Mesenchymal stem cell (in vitro differentiated cells and primary cell): ENCODE measurements around the gene CAPSL.

Experiments
- DNase-seq: peaks from one replicate; pipeline ENCODE4 v3.0.0-alpha.2; 2013
- H2AFZ ChIP-seq: one replicate; pipeline ENCODE4 v1.6.1; 2013; ENCODE audit warnings: low read depth, mild to moderate bottlenecking, control low read depth, inconsistent platforms, low read length, moderate library complexity
- H2AK5ac ChIP-seq: 2 replicates; pipeline ENCODE4 v1.6.1; 2013; ENCODE audit warnings: low read length, moderate library complexity, mild to moderate bottlenecking, inconsistent platforms; ENCODE audit not compliant: severe bottlenecking
- H2BK120ac ChIP-seq: one replicate; pipeline ENCODE4 v1.6.1; 2013; ENCODE audit warnings: low read depth, mild to moderate bottlenecking, inconsistent platforms, low read length, moderate library complexity
- H2BK12ac ChIP-seq, 2 experiments: one replicate each; pipeline ENCODE4 v1.6.1; 2013; ENCODE audit warnings: inconsistent platforms in 2 of 2, low read length in 2 of 2, mild to moderate bottlenecking in 2 of 2, moderate library complexity in 2 of 2, control low read depth in 1 of 2
- H2BK15ac ChIP-seq: one replicate; pipeline ENCODE4 v1.6.1; 2013; ENCODE audit warnings: mild to moderate bottlenecking, low read depth, inconsistent platforms; ENCODE audit not compliant: poor library complexity, severe bottlenecking
- H2BK5ac ChIP-seq: 2 replicates; pipeline ENCODE4 v1.6.1; 2013; ENCODE audit warnings: low read depth, mild to moderate bottlenecking, low read length, control low read depth, inconsistent platforms; ENCODE audit not compliant: poor library complexity, severe bottlenecking
- H3K14ac ChIP-seq, 2 experiments: one replicate each; pipeline ENCODE4 v1.6.1; 2013; ENCODE audit warnings: inconsistent platforms in 2 of 2, low read length in 2 of 2, control low read depth in 1 of 2, mild to moderate bottlenecking in 1 of 2, moderate library complexity in 1 of 2
- H3K18ac ChIP-seq, 2 experiments: one replicate each; pipeline ENCODE4 v1.6.1; 2013; ENCODE audit warnings: inconsistent platforms in 2 of 2, low read length in 2 of 2, control low read depth in 1 of 2, low read depth in 1 of 2, mild to moderate bottlenecking in 1 of 2
- H3K23ac ChIP-seq, 2 experiments: one replicate each; pipeline ENCODE4 v1.6.1; 2013; ENCODE audit warnings: inconsistent platforms in 2 of 2, low read length in 2 of 2, mild to moderate bottlenecking in 2 of 2, moderate library complexity in 2 of 2, control low read depth in 1 of 2
- H3K27ac ChIP-seq: 2 replicates; pipeline ENCODE4 v1.5.1; 2013; ENCODE audit warnings: mild to moderate bottlenecking, moderate library complexity, low read length, control low read depth, inconsistent platforms; ENCODE audit not compliant: poor library complexity, severe bottlenecking
- H3K27me3 ChIP-seq, 2 experiments: 2 replicates each; pipeline versions ENCODE4 v1.6.1 to v1.7.0; 2013; ENCODE audit warnings: low read length in 2 of 2, mild to moderate bottlenecking in 2 of 2, moderate library complexity in 2 of 2, control low read depth in 1 of 2, inconsistent platforms in 1 of 2; ENCODE audit not compliant: control insufficient read depth in 1 of 2, insufficient read depth in 1 of 2
- H3K36me3 ChIP-seq, 2 experiments: 2 replicates each; pipeline versions ENCODE4 v1.6.1 to v1.7.0; 2013; ENCODE audit warnings: low read length in 2 of 2, control low read depth in 1 of 2, inconsistent platforms in 1 of 2, low read depth in 1 of 2, mild to moderate bottlenecking in 1 of 2; ENCODE audit not compliant: insufficient read depth in 2 of 2, control insufficient read depth in 1 of 2
- H3K4ac ChIP-seq, 2 experiments: one replicate each; pipeline ENCODE4 v1.6.1; 2013; ENCODE audit warnings: inconsistent platforms in 2 of 2, low read length in 2 of 2, mild to moderate bottlenecking in 2 of 2, moderate library complexity in 2 of 2, control low read depth in 1 of 2, low read depth in 1 of 2
- H3K4me1 ChIP-seq: 2 replicates; pipeline ENCODE4 v1.6.1; 2013; ENCODE audit warnings: low read depth, low read length, control low read depth; ENCODE audit not compliant: control insufficient read depth, insufficient read depth
- H3K4me2 ChIP-seq: 2 replicates; pipeline ENCODE4 v1.6.1; 2013; ENCODE audit warnings: low read length, mild to moderate bottlenecking, inconsistent platforms; ENCODE audit not compliant: poor library complexity, severe bottlenecking
- H3K4me3 ChIP-seq, 2 experiments: 2 replicates each; pipeline versions ENCODE4 v1.5.1 to v1.7.0; 2013; ENCODE audit warnings: low read length in 2 of 2, mild to moderate bottlenecking in 2 of 2, control low read depth in 1 of 2, low read depth in 1 of 2; ENCODE audit not compliant: insufficient read depth in 1 of 2
- H3K79me1 ChIP-seq: replicated peaks from 2 replicates; pipeline ENCODE4 v1.6.1; 2013; ENCODE audit warnings: mild to moderate bottlenecking, control low read depth, low read length, inconsistent platforms; ENCODE audit not compliant: poor library complexity, severe bottlenecking
- H3K9ac ChIP-seq: 2 replicates; pipeline ENCODE4 v1.7.0; 2013; ENCODE audit warnings: mild to moderate bottlenecking, low read length, moderate library complexity
- H3K9me3 ChIP-seq: 2 replicates; pipeline ENCODE4 v1.7.0; 2013; ENCODE audit warnings: mild to moderate bottlenecking, low read length; ENCODE audit not compliant: control insufficient read depth
- H4K8ac ChIP-seq: one replicate; pipeline ENCODE4 v1.6.1; 2013; ENCODE audit warnings: inconsistent platforms, mild to moderate bottlenecking, low read length, moderate library complexity
- H4K91ac ChIP-seq: one replicate; pipeline ENCODE4 v1.6.1; 2013; ENCODE audit warnings: mild to moderate bottlenecking, low read length, inconsistent platforms
- WGBS: methylation state at CpG from one replicate; pipeline ENCODE4 v1.1.7; 2013; ENCODE audit warnings: mixed read lengths; 5-methylcytosine and 5-hydroxymethylcytosine counted together

CAPSL gene

DNA sequence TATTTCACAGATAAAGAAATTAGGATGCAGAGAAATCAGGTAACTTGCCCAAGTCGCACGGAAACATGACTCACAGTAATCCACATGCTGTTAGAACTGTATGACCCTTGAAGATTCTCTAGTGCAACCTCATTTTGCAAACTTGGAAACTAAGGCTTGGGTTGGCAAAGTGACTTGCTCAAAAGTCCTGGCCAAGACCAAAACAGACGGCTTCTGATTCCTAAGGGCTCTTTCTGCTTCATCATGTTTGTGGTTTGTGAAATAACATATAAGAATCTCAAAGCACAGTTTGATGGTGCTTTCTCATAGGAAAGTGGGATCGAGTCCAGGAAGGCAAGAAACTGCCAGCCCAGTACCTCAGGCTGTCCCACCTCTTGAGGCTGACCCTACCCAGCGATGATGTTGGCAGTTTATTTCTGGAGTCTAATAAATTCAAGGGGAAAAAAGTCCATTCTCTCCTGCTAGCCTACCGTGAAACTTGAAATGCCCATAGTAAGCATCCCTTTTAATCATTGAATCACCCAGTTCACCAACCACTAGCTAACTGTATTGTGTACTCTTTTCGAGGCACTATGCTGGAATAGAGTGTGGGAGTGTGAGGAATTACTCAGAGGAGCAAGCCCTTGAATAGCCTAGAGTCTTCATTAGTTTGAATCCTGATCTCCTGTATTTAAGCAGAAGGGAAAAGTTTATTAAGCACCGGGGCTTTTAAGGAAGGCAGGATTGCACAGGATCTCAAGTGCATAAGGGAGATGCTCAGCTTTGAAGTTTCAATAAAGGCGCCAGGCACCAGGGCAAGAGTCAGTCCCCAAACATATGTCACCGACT is 14.1 kb downstream of the CAPSL start:
- Histone ChIP-seq H4K8ac (no peak overlapping the region), H2BK12ac (no peak overlapping the region), H3K4me3 (peak overlapping the region in 1 of 2 experiments; percentile 60), H3K9me3 (no peaks in the 10 kb centered on the region), H3K9ac (no peak overlapping the region), H2AK5ac (no peak overlapping the region), H3K18ac (no peak overlapping the region), H2BK5ac (no peak overlapping the region), H2AFZ (no peak overlapping the region), H3K36me3 (no peaks in the 10 kb centered on the region), H3K4me1 (peaks cover 4% of the 10 kb centered on the region), H3K27me3 (peaks cover 13 to 31% of the 10 kb centered on the region in 2 experiments), H3K27ac (no peak overlapping the region), H4K91ac (no peak overlapping the region), H3K14ac (no peak overlapping the region), H3K79me1 (no peaks in the 10 kb centered on the region), H3K4ac (no peak overlapping the region), H2BK15ac (no peak overlapping the region), H2BK120ac (no peak overlapping the region), H3K23ac (no peak overlapping the region), H3K4me2 (no peak overlapping the region)
- DNase-seq: peak; percentile 25
- WGBS: 69% methylated on average over 9 of the region's 10 CpGs

DNA sequence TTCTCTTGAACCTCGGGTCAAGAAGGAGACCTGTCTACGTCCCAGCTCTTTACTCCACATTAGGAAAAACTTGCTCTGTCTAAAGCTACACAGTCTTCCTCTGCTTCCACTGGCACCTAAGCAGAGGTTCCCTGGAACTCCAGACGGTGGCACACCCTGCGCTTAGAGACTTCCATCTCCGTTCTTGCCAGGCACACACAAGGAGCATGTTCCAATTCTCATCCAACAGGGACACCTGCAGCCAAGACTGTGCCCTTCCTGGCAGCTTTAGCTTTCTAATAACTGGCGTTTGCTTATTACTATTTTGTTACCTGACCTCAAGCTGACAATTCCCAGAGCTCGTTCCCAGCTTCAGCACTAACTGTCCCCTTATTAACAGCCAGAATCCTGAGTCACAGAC is 16.0 kb downstream of the CAPSL start:
- WGBS: 91% methylated on average over 7 of the region's 7 CpGs
- H3K27me3 ChIP-seq: peaks cover 13 to 20% of the 10 kb centered on the region in 2 experiments

DNA sequence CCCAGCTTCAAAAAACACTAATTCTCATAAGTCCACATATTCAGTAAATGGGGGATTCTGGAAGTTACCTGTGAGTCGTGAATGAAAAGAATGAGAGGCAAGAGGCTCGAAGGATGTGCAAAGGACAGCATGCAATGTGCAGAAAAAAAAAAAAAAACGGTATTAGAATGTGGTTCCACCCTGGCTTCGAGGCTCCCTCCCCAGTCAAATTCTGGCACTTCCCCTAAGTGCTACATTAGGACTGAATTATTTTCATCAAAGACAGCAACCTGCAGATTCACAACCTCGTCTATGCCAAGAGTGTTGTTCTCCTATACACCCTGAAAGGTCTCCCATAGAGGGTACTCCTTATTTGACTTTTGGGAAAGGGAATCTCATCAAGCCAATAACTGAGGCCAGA is 16.5 kb downstream of the CAPSL start:
- Histone ChIP-seq H4K8ac (no peak overlapping the region), H3K27me3 (peaks cover 13 to 15% of the 10 kb centered on the region in 2 experiments), H4K91ac (no peak overlapping the region), H2BK5ac (no peak overlapping the region), H3K18ac (no peak overlapping the region), H3K4me2 (no peak overlapping the region), H3K4me1 (peaks cover 4% of the 10 kb centered on the region), H2BK15ac (no peak overlapping the region), H3K9me3 (no peaks in the 10 kb centered on the region), H3K4ac (no peak overlapping the region), H3K36me3 (no peaks in the 10 kb centered on the region), H2AK5ac (no peak overlapping the region), H2BK12ac (no peak overlapping the region), H3K27ac (no peak overlapping the region), H3K14ac (no peak overlapping the region), H3K23ac (no peak overlapping the region), H3K4me3 (no peak overlapping the region), H3K79me1 (no peaks in the 10 kb centered on the region), H3K9ac (no peak overlapping the region), H2AFZ (no peak overlapping the region), H2BK120ac (no peak overlapping the region)
- no peak for DNase-seq
- WGBS: 87% methylated on average over 5 of the region's 5 CpGs

More for the DNA sequence above, 16.0 kb downstream of the CAPSL start:
- H3K4me1 ChIP-seq: peaks cover 4% of the 10 kb centered on the region
- H3K23ac ChIP-seq: no peak overlapping the region
- no peaks in the 10 kb centered on the region for H3K36me3 ChIP-seq
- no peak overlapping the region for H3K14ac ChIP-seq
- H3K9me3 ChIP-seq: no peaks in the 10 kb centered on the region
- no peak overlapping the region for H3K4ac ChIP-seq
- no peak overlapping the region for H2AK5ac ChIP-seq
- H2BK15ac ChIP-seq: no peak overlapping the region
- H2AFZ ChIP-seq: no peak overlapping the region
- no peak overlapping the region for H2BK12ac ChIP-seq
- no peak overlapping the region for H3K4me2 ChIP-seq
- no peak overlapping the region for H3K4me3 ChIP-seq
- no peak overlapping the region for H4K8ac ChIP-seq
- H3K27ac ChIP-seq: no peak overlapping the region
- no peak overlapping the region for H3K9ac ChIP-seq
- no peak overlapping the region for H2BK120ac ChIP-seq
- no peak for DNase-seq
- H3K18ac ChIP-seq: no peak overlapping the region
- no peak overlapping the region for H2BK5ac ChIP-seq
- H4K91ac ChIP-seq: no peak overlapping the region
- H3K79me1 ChIP-seq: no peaks in the 10 kb centered on the region

DNA sequence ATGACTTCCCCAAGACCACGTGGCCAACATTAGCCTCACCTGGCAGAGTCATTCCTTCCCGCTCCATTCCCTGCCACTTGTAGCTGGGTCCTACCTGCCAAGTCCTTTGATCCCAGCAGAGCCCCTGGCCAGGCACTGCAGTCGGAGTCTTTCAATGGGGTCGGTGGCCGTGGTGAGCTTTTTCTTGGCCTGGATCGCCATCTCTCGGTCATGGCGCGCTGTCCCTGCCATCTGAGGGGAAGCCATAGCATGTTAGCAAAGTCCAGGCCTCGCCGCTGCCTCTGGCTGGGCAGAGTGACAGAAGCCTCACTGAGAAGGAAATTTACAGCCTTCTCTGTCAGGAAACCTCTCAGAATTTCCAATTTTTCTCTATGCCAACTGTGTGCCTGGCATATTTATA is 17.5 kb downstream of the CAPSL start:
- Histone ChIP-seq H2AK5ac (no peak overlapping the region), H3K27ac (no peak overlapping the region)
- WGBS: 62% methylated on average over 11 of the region's 11 CpGs

More for the DNA sequence above, 17.5 kb downstream of the CAPSL start:
- Histone ChIP-seq H2BK15ac (no peak overlapping the region), H2BK12ac (no peak overlapping the region), H3K4me1 (peaks cover 4% of the 10 kb centered on the region), H3K9ac (no peak overlapping the region), H3K18ac (no peak overlapping the region), H3K79me1 (no peaks in the 10 kb centered on the region), H4K91ac (peak overlapping the region; percentile 48), H3K36me3 (no peaks in the 10 kb centered on the region), H3K4ac (no peak overlapping the region), H3K23ac (no peak overlapping the region), H2BK5ac (no peak overlapping the region), H3K4me3 (no peak overlapping the region), H3K14ac (no peak overlapping the region), H3K9me3 (no peaks in the 10 kb centered on the region), H2AFZ (no peak overlapping the region), H3K4me2 (no peak overlapping the region), H4K8ac (no peak overlapping the region), H3K27me3 (peaks cover 11 to 13% of the 10 kb centered on the region in 2 experiments), H2BK120ac (no peak overlapping the region)
- peak; percentile 26 for DNase-seq
